GM12891 (cell line): ENCODE measurements around the gene CCDC77.

ENCODE experiments used
- DNase-seq: peaks from one replicate; pipeline ENCODE4 v3.0.0; 2011; ENCODE audit warnings: low spot score; ENCODE audit not compliant: insufficient read length
- FAIRE-seq: peaks from 2 replicates; lab custom pipeline; 2011; peaks lifted over from hg19 to GRCh38; lab: Jason Lieb, UNC
- PAX5 ChIP-seq: IDR thresholded peaks from 2 replicates; pipeline ENCODE4 v1.6.1; 2011; ENCODE audit warnings: low read length, moderate library complexity, mild to moderate bottlenecking; ENCODE audit not compliant: insufficient read depth, severe bottlenecking
- POLR2A ChIP-seq: IDR thresholded peaks from 2 replicates; pipeline ENCODE4 v1.6.1; 2011; ENCODE audit warnings: low read depth, low read length, control low read depth
- POLR2AphosphoS5 ChIP-seq: IDR thresholded peaks from 2 replicates; pipeline ENCODE4 v1.6.1; 2011; ENCODE audit warnings: low read depth, low read length, control low read depth
- POU2F2 ChIP-seq: IDR thresholded peaks from 2 replicates; pipeline ENCODE4 v1.6.1; 2011; ENCODE audit warnings: low read depth, mild to moderate bottlenecking, control low read depth, low read length, moderate library complexity
- SPI1 ChIP-seq: IDR thresholded peaks from 2 replicates; pipeline ENCODE4 v1.6.1; 2011; ENCODE audit warnings: low read depth, low read length, control low read depth
- TAF1 ChIP-seq: IDR thresholded peaks from 2 replicates; pipeline ENCODE4 v1.6.1; 2011; ENCODE audit warnings: low read depth, low read length, control low read depth

Gene CCDC77

DNA sequence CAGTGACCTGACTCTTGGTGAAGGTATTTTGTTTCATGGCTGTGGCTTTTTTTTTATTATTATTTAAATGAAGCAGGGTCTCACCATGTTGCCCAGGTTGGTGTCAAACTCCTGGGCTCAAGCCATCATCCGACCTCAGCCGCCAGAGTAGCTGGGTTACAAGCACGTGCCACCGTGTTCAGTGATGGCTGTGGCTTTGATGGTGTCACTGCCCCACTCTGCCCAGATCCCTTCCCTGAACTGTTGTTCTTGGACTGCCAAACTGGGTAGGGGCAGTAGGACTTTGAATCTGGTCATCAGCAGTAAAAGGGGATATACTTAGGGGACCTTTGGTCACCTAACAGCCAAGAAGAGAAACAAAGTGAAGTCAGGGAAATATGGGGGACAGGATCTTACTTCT is 77.7 kb downstream of the CCDC77 start:
- DNase-seq, result no peak
- TF ChIP-seq SPI1 (no peak), POLR2A (no peak), POLR2AphosphoS5 (no peak), TAF1 (no peak), POU2F2 (no peak), PAX5 (no peak)
- no peak for FAIRE-seq

DNA sequence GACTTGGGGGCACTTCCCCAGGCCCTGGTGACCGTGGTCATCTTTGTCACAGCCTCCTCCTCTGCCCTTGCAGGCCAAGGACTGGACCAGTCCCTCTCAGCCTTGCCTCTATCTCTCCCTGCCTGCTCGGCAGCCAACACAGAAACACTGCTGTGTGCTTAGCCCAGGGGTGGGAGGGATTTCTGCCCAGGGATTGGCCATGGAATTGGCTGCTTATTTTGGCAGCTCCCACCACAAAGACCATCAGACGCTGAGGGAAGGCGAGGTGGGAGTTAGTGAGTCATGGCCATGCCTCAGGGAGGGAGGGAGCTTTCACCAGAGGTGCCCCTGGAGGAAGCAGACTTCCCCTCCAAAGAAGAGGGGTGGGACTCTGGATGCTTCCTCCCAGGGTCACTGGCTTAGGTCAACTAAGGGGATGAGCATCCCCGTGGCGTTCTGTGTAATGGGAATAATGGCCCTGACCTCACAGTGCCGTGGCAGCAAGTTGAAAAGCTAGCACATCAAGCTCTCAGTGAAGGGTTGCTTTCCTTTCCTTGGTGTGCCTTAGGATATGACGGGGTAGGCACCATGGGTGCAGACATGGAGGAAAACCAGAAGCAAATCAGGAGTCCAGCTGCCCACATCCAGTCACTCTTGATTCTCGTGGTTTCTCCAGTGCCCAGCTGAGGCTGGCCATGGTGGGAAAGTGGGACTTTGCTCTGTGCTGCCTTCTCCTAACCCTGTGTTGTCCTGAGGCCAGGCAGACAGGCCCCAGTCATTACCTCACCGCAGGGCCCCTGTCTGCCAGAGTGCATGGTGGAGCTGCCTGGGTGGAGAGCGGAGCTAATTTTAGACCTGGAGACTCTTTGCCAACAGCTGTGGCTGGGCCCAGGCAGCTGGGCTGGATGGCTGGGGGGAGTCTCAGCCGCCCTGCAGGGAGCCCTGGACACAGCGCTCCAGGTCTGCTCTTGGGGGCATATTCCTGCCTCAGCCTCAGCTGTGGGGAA is 79.7 kb downstream of the CCDC77 start:
- FAIRE-seq (no peak), DNase-seq (no peak)
- TF ChIP-seq PAX5, result no peak
- no peak for TF ChIP-seq POU2F2
- no peak for TF ChIP-seq TAF1
- TF ChIP-seq SPI1, result no peak
- TF ChIP-seq POLR2A, result no peak
- no peak for TF ChIP-seq POLR2AphosphoS5

DNA sequence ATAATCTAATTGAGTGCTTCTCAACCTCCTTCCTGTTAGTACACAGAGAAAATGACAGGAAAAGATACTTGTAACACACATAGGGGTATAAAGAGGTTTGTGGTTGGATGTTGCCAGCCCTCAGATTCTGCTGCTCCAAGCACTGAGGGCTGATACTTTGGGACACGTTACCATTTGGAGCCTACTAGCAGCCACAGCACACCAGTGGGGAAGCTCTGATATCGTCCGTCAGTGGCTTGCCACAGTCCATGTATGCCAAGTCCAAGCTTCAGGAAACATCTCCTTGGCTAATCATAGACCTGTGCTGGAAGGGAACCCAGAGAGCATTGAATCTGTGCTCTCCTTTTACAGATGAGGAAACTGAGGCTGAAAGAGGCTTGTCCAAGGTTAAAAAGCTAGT is 80.6 kb downstream of the CCDC77 start:
- DNase-seq, result no peak
- TF ChIP-seq POLR2A, result no peak
- TF ChIP-seq POLR2AphosphoS5, result no peak

GRCh38 chr12:484096-484495 is 82.7 kb downstream of the CCDC77 start:
- TF ChIP-seq POLR2A, result no peak
- no peak for TF ChIP-seq PAX5
- no peak for TF ChIP-seq SPI1
- TF ChIP-seq TAF1, result no peak
- TF ChIP-seq POU2F2, result no peak
- TF ChIP-seq POLR2AphosphoS5, result no peak
- FAIRE-seq (no peak), DNase-seq (no peak)

More for the DNA sequence above, 80.6 kb downstream of the CCDC77 start:
- FAIRE-seq, result no peak

DNA sequence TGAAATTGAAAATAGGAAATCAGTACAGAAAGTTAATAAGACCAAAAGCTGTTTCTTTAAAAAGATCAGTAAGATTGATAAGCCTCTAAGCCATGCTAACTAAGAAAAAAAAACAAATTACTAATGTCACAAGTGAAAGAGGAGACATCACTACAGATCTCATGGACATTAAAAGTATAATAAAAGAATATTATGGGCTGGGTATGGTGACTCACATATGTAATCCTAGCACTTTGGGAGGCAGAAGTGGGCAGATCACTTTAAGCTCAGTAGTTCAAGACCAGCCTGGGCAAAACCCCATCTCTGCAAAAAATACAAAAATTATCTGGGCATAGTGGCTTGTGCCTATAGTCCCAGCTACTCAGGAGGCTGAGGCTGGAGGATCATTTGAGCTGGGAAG is 88.8 kb downstream of the CCDC77 start:
- DNase-seq (no peak), FAIRE-seq (no peak)
- no peak for TF ChIP-seq SPI1
- no peak for TF ChIP-seq PAX5
- TF ChIP-seq POU2F2, result no peak
- no peak for TF ChIP-seq TAF1
- TF ChIP-seq POLR2A, result no peak
- no peak for TF ChIP-seq POLR2AphosphoS5
